Pancreas (tissue), 10 donors: ENCODE results near the gene ENSA. TPM values are rescaled to one million over a fixed set of nuclear protein-coding genes. Genes with fewer than 3 reads are reported as not detected.
A peak's percentile ranks its signal among the peaks of the same experiment; 100 is the strongest.
"Not testable (repeated sequence)": the region's sequence is repeated elsewhere in the genome, so short reads cannot be mapped to it uniquely, and the experiment has no call there.

Experiments used
- ATAC-seq, 4 donors: fragments of 200-7000 bp; cut with Tn5 transposase; one replicate each; pipeline versions ENCODE4 v1.8.0 to v1.9.1; 2020; ENCODE audit warnings: mild to moderate bottlenecking in 4 of 4, moderate library complexity in 4 of 4
- DNase-seq, 6 donors: peaks; one replicate each; pipeline ENCODE4 v3.0.0-alpha.2; 2020
- FAIRE-seq: peaks from 2 replicates; lab custom pipeline; 2012; peaks lifted over from hg19 to GRCh38; lab: Jason Lieb, UNC
- H3K27ac ChIP-seq, 4 donors: fragments of 200-600 bp; sonication (generic); 1 replicate in 3 of 4; 2 replicates in 1 of 4; pipeline versions ENCODE4 v1.5.0 to v1.8.0; 2020
- H3K27me3 ChIP-seq, 4 donors: fragments of 200-600 bp; one replicate each; pipeline ENCODE4 v1.8.0; 2021
- H3K36me3 ChIP-seq, 3 donors: fragments of 200-600 bp; sonication (generic) in 1 of 3; one replicate each; pipeline versions ENCODE4 v1.5.0 to v1.8.0; 2020 to 2021
- H3K4me1 ChIP-seq, 3 donors: fragments of 200-600 bp; one replicate each; pipeline ENCODE4 v1.8.0; 2021
- H3K4me3 ChIP-seq, 4 donors: fragments of 200-600 bp; sonication (generic) in 2 of 4; one replicate each; pipeline versions ENCODE4 v1.5.0 to v1.8.0; 2020 to 2021
- H3K9me3 ChIP-seq, 4 donors: fragments of 200-600 bp; one replicate each; pipeline ENCODE4 v1.8.0; 2021
- WGBS, 2 donors: extraction: QIAGEN DNeasy Blood & Tissue Kit; methylation state at CpG; one replicate each; pipeline ENCODE4 v1.1.7; 2013; 5-methylcytosine and 5-hydroxymethylcytosine counted together
- intact Hi-C, 3 donors: fragments of 100-400 bp; cut with DNase I; formaldehyde crosslinking; loops; one replicate each; pipeline versions ENCODE4 v1.11.1 to v1.14.2; 2022
- polyA plus RNA-seq, 2 donors: library from polyadenylated mRNA; stranded (reverse); fragments of 200-250 nt; gene quantifications; one replicate each; pipeline ENCODE4 v1.2.3, GENCODE V29; 2013
- total RNA-seq, 6 donors: library from RNA; stranded (reverse); fragmentation: NEBNext Ultra II Directional in 4 of 6; extraction: Animal tissue kit (Norgen Biotek cat#: 25700) in 4 of 6; gene quantifications; one replicate each; pipeline versions ENCODE4 v1.2.1 to v1.2.4, GENCODE V29; 2021 to 2023
- TF ChIP-seq, protein P1 (sequence below), 4 donors: fragments of 200-600 bp; sonication (generic) in 3 of 4; IDR thresholded peaks; one replicate each; pipeline versions ENCODE4 v1.5.0 to v1.8.0; 2021; ENCODE audit warnings: antibody characterized with exemption in 4 of 4
- donor health status: healthy with polysubstance abuse.
- donor health status: DM: no; HTN: no; CAD: no; lungs with moderate emphysema.
- donor health status: DM: no; HTN: no; CAD: no.
- donor health status: control.
- donor health status: control.
- donor health status: Bipolar disorder and iron deficiency.
- donor health status: DM: yes; HTN: yes; CAD: no.
- donor health status: DM: no; HTN: no; CAD: no.
- donor health status: DM: no; HTN: no; CAD: no.
- donor health status: DM: yes; HTN: yes; CAD: no.

Gene ENSA
- total and polyA plus RNA-seq, 8 donors, result 53.9 to 86.0 (median 67.9) TPM

DNA sequence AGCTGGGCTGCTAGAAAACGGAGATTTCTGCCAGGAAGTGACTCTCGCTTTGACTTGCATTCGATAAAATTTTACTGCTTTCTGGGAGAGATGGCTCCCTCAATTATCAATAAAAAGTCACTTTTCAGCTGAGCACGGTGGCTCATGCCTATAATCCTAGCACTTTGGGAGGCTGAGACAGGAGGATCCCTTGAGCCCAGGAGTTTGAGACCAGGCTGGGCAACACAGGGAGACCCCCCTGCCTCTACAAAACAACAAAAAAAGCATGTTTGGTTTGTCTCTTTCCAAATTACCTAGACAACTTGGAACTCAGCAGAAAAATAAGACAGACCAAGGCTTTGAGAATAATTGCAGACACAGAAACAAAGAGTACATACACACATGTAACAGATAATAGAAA, 12.9 kb upstream of the ENSA start:
- no peaks in the 10 kb centered on the region for H3K4me1 ChIP-seq
- H3K27ac ChIP-seq, result no peak overlapping the region
- ATAC-seq (no peak), FAIRE-seq (no peak), DNase-seq (no peak)
- H3K36me3 ChIP-seq, result peaks cover 0 to 4% (median 4%) of the 10 kb centered on the region in 3 donors
- no peak overlapping the region for H3K4me3 ChIP-seq
- H3K27me3 ChIP-seq, result no peaks in the 10 kb centered on the region
- intact Hi-C loops, result no loop called here
- no peaks in the 10 kb centered on the region for H3K9me3 ChIP-seq
- WGBS, 2 donors, result 87 to 88% methylated on average over 4 of the region's 4 CpGs
- TF ChIP-seq, protein P1, sequence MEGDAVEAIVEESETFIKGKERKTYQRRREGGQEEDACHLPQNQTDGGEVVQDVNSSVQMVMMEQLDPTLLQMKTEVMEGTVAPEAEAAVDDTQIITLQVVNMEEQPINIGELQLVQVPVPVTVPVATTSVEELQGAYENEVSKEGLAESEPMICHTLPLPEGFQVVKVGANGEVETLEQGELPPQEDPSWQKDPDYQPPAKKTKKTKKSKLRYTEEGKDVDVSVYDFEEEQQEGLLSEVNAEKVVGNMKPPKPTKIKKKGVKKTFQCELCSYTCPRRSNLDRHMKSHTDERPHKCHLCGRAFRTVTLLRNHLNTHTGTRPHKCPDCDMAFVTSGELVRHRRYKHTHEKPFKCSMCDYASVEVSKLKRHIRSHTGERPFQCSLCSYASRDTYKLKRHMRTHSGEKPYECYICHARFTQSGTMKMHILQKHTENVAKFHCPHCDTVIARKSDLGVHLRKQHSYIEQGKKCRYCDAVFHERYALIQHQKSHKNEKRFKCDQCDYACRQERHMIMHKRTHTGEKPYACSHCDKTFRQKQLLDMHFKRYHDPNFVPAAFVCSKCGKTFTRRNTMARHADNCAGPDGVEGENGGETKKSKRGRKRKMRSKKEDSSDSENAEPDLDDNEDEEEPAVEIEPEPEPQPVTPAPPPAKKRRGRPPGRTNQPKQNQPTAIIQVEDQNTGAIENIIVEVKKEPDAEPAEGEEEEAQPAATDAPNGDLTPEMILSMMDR (IDR thresholded peaks at IDR 0.05), result no peak

DNA sequence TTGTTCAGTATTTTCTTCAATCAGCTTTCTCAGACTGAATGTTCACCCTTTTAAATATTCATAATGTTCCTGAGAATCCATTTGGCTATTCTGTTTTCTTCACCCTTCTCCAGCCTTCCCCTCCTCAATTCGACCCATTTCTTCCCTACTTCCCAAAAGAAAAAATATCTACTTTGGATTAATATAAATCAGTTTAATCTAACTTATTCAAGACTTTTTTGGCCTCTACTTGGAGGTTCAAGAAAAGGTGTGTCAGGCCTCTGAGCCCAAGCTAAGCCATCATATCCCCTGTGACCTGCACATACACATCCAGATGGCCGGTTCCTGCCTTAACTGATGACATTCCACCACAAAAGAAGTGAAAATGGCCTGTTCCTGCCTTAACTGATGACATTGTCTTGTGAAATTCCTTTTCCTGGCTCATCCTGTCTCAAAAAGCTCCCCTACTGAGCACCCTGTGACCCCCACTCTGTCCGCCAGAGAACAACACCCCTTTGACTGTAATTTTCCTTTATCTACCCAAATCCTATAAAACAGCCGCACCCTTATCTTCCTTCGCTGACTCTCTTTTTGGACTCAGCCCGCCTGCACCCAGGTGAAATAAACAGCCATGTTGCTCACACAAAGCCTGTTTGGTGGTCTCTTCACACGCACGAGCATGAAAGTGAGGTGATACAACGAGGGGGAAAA, 11.9 kb upstream of the ENSA start:
- H3K9me3 ChIP-seq, result not testable (repeated sequence)

DNA sequence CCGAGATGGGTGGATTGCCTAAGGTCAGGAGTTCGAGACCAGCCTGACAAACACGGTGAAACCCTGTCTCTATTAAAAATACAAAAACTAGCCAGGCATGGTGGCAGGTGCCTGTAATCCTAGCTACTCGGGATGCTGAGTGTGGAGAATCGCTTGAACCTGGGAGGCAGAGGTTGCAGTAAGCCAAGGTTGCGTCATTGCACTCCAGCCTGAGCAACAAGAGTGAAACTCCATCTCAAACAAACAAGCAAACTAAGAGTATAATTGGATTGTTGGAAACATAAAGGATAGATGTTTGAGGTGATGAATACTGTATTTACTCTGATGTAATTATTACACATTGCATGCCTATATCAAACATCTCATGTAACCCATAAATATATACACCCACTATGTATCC, 9.0 kb upstream of the ENSA start:
- FAIRE-seq, intact Hi-C loops, H3K36me3 ChIP-seq, H3K9me3 ChIP-seq, H3K27ac ChIP-seq, ATAC-seq, H3K27me3 ChIP-seq, H3K4me1 ChIP-seq, DNase-seq, H3K4me3 ChIP-seq: not testable (repeated sequence)
- 96% methylated on average over 6 of the region's 6 CpGs for WGBS, 2 donors

More for the DNA sequence above, 11.9 kb upstream of the ENSA start:
- H3K36me3 ChIP-seq, H3K27me3 ChIP-seq, H3K27ac ChIP-seq, FAIRE-seq, intact Hi-C loops, DNase-seq, ATAC-seq, H3K4me3 ChIP-seq, H3K4me1 ChIP-seq: not testable (repeated sequence)
- 86 to 92% methylated on average over 9 of the region's 9 CpGs for WGBS, 2 donors

DNA sequence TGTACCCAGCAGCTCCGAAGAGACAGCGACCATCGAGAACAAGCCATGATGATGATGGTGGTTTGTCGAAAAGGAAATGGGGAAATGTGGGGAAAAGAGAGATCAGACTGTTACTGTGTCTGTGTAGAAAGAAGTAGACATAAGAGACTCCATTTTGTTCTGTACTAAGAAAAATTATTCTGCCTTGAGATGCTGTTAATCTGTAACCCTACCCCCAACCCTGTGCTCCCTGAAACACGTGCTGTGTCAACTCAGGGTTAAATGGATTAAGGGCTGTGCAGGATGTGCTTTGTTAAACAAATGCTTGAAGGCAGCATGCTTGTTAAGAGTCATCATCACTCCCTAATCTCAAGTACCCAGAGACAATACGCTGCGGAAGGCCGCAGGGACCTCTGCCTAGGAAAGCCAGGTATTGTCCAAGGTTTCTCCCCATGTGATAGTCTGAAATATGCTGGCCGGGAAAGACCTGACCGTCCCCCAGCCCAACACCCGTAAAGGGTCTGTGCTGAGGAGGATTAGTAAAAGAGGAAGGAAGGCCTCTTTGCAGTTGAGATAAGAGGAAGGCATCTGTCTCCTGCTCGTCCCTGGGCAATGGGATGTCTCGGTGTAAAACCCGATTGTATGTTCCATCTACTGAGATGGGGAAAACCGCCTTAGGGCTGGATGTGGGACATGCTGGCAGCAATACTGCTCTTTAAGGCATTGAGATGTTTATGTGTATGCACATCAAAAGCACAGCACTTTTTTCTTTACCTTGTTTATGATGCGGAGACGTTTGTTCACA, 5.6 kb upstream of the ENSA start:
- WGBS, 2 donors, result 81 to 88% methylated on average over 15 of the region's 17 CpGs
- H3K4me1 ChIP-seq, DNase-seq, FAIRE-seq, H3K4me3 ChIP-seq, ATAC-seq, H3K27ac ChIP-seq, intact Hi-C loops, H3K27me3 ChIP-seq, H3K9me3 ChIP-seq, H3K36me3 ChIP-seq: not testable (repeated sequence)

DNA sequence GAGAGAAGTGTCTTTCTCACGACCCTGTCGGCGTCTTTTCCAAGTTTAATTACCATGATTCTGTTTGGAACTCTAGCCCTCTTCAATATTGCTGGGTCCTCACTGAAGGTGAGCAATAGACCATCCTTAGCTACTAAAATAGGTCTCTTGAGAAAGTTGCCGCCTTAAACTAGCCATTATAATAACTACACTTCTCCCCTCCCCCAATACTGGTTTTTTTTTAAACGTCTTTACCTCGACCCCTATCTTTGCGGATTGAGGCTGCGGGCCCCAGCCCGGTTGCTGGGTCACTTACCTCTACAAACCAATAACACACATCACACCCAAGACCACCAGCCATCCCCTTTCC, 672 bp downstream of the ENSA start:
- Histone ChIP-seq H3K4me1 (peaks cover 0 to 14% (median 7%) of the 10 kb centered on the region in 3 donors), H3K4me3 (peak overlapping the region; percentile 46 to 60 (median 58)), H3K36me3 (peaks cover 0 to 32% (median 7%) of the 10 kb centered on the region in 3 donors), H3K27me3 (no peaks in the 10 kb centered on the region), H3K9me3 (no peaks in the 10 kb centered on the region), H3K27ac (peak overlapping the region; percentile 94 to 99 (median 98))
- WGBS, 2 donors, result 1% methylated on average over 9 of the region's 9 CpGs
- TF ChIP-seq, protein P1 (IDR thresholded peaks at IDR 0.05), result no peak
- ATAC-seq, result peak in 2 of 4 donors; percentile 0 to 1
- FAIRE-seq, result no peak
- intact Hi-C loops, result no loop called here
- no peak for DNase-seq

DNA sequence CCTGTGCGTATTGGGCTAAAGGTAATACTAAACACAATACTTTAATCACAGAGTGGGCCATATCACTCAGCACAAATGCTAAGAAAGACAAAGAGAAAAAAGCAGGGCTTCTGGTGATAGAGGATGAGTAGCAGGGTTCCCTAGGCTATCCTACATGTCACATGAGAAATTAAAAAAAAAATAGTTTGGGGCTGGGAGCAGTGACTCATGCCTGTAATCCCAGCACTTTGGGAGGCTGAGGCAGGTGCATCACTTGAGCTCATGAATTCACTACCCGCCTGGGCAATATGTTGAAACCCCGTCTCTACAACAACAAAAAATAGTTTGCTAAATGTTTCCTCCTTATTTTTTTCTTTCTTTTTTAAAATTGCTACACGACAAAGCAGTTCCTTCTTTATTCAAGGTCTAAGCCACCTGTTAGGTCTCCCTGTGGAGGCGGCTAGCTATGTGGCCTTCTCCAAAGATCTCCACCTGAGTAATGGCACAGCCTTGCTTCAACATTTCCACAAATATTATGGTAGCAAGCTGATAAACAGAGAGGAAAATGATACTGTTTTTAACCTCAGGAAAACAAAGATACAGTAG, 1.5 kb downstream of the ENSA start:
- peaks cover 0 to 14% (median 7%) of the 10 kb centered on the region in 3 donors for H3K4me1 ChIP-seq
- intact Hi-C loops, result no loop called here

More for the DNA sequence above, 1.5 kb downstream of the ENSA start:
- no peaks in the 10 kb centered on the region for H3K9me3 ChIP-seq
- 29 to 39% methylated on average over 5 of the region's 5 CpGs for WGBS, 2 donors
- FAIRE-seq (no peak), ATAC-seq (no peak), DNase-seq (no peak)
- peak overlapping the region in 3 of 4 donors; percentile 46 to 60 (median 57) for H3K4me3 ChIP-seq
- no peaks in the 10 kb centered on the region for H3K27me3 ChIP-seq
- peaks cover 0 to 36% (median 7%) of the 10 kb centered on the region in 3 donors for H3K36me3 ChIP-seq
- TF ChIP-seq, protein P1 (IDR thresholded peaks at IDR 0.05), result no peak
- H3K27ac ChIP-seq, result peak overlapping the region in 3 of 4 donors; percentile 94 to 99 (median 97)
